HG03432 (cell line): ENCODE data around the gene DGKB.

Source experiments
- ATAC-seq: cut with Tn5 transposase; IDR thresholded peaks from one replicate; pipeline ENCODE4 v1.9.1; 2021; ENCODE audit warnings: mild to moderate bottlenecking, moderate library complexity; ENCODE audit not compliant: unreplicated experiment

The DGKB gene

GRCh38 chr7:14761510-14762296 lies 140.8 kb downstream of the DGKB start:
- ATAC-seq, result no peak

DNA sequence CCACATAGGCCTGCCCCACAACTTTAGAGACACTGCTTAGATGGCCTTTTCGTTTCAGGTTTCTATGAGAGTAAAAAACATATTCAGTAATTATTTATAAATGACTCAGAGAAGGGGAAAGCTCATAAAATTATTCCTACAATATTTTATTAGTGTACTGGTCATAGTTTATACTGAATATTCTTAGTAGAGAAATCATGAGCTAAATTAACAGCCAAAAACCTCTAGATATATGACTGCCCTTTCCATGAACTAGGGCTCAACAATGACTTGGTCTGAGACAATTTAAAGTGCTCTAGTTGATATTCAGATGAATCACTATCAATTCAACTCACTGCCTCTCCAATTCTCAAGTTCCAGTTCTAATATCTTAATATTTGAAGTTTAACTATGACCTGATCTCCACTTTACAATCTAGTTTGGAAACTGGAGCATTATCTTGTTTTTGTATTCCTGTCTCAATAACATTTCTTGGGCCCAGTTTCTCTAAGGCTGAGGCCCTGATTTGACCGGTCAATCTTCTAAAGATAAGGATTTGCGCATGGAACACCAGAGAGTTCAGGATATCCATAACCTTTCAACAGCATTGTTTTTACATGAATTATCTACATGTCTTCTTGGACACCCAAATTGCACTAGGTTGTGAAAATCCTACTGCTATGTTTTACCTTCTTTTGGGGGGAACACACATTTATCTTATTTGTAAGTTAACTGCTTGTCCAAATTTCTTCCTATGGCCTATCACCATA lies 141.6 kb downstream of the DGKB start:
- ATAC-seq, result no peak

- no peak for ATAC-seq
Measured at GRCh38 chr7:14759785-14760184, 142.8 kb downstream of the DGKB start.

DNA sequence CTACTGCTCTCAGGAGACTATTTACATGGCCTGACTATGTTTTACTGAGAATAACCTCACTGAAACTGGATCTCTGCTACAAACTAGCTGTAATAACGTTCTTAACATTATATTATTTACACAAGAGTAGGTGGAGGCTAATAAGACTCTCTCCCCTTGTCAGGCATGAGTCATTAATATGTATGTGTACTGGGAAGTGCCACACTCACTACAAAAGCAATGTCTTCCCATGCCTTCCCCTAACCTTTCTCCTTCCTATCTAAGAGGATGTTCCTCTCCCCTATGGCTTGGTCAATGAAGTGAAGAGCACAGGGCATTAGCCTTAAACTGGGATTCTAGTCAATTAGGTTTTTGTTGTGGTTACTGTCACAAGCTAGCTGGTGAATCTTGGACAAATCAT lies 147.9 kb downstream of the DGKB start:
- no peak for ATAC-seq

GRCh38 chr7:14752301-14752700 lies 150.2 kb downstream of the DGKB start:
- no peak for ATAC-seq

DNA sequence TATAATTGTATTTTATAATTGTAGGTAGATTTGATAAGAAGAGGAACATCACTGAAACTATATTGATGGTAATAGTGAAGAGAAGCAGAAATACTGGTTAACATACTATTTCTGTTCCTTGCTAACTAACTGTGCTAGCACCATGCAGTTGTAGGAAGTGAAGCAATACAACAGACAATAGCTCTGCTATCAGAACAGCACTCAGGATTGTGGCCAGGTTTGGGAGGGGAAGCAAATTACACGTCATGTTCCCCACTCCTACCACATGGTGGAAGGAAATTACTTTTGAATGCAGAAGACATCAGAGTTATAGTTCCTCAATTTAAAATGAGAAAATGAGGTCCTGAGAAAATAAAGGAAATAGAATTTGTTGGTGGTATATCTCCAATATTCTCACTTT lies 151.1 kb downstream of the DGKB start:
- ATAC-seq, result no peak

GRCh38 chr7:14748461-14748860 lies 154.1 kb downstream of the DGKB start:
- no peak for ATAC-seq

GRCh38 chr7:14747701-14748100 lies 154.8 kb downstream of the DGKB start:
- no peak for ATAC-seq

DNA sequence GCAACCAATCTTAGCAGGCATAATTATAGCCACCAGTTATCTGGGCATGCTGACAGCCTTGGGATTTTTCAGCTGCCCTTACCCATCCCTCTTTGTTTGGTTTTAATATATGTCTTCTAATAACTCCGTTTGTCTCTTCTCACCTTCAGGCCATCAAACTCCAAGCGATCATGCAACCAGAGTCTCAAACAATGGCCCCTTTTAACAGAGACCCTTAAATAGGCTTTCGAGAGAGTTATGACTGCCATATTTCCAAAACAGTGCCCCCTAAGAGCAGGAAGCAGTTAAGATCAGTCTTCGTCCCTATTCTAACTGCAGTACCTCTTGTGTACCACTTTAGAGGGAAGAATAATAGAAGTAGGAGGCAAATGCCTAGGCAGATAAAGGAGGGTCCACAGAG lies 157.5 kb downstream of the DGKB start:
- no peak for ATAC-seq

DNA sequence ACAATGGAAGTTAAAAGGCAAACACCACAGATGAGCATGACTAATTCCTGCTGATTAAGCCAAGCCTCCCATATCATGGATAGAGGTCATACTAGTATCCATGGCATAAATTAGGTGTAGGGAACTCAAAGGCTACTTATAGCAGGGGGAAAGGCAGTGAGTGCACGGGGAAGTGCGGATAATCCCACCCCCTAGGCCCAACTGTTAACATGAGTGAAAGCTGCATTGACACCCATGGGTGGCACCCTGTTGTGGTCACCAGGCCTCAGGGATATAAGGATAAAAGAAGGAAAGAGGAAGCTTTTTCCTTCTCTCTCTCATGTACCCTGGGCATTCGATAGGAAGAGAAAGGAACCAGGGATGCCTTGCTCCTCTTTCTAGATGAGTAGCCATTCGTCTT lies 161.9 kb downstream of the DGKB start:
- ATAC-seq, result no peak

DNA sequence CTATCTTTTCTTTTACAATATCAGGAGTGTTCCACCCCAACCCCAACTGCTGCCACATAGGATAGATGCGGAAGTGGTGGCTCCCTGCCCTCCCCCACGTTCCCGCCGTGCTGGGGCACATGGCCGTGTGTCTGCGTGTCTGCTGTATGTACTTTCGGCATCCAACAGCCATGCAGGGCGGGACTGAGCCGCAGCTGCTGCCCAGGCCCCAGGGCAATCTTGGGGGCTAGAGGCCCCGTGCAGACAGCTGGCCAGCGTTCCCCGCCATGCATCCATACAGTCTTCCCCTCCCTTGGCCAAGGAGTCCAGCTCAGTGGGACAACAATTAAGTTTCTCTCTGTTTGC lies 162.7 kb downstream of the DGKB start:
- no peak for ATAC-seq

- ATAC-seq, result no peak
Measured at GRCh38 chr7:14739168-14739840, 163.2 kb downstream of the DGKB start.

DNA sequence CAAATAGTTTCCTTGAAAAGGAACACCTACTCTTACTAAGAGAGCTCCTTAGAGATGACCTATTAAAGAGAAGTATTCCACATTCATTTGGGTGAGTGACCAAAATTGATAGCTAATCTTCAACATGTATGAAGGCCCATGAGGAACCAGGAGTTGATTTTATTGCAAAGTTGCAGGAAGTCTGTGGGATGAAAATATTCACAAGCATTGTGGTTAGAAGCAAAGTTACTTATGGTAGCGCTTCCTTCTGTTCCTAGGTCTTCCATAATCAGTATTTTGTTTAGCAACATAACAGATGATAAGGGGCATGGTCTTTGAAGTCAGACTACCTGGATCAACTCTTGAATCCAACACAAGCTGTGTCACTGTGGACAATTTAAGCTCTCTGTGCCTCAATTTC lies 164.5 kb downstream of the DGKB start:
- no peak for ATAC-seq

DNA sequence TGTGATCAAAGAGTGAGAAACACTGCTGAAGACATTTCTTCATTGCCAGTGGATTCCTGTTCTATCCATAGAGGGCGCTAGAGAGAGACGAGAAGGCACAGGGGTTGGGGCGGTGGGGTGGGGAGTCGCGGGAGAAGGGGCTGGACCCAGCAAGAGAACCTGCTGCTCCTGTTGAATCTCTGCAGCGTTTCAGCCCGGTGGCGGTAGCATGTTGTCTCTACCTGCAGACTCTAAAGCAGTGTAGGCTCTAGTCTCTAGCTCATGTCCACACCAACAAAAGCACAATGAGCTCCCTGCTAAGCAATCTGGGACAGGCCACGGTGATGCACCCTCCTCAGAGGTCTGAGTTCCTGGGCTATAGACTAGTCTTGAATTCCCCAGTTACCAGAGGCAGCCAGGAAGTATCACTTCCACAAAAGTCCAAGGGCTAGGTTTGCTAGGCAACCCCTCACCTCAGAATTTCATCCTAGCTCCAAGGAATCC lies 167.7 kb downstream of the DGKB start:
- ATAC-seq, result no peak

- no peak for ATAC-seq
Measured at GRCh38 chr7:14720785-14721184, 181.8 kb downstream of the DGKB start.

- ATAC-seq, result peak; percentile 26
Measured at GRCh38 chr7:14717816-14718215, 184.7 kb downstream of the DGKB start.

GRCh38 chr7:14717169-14717568 lies 185.4 kb downstream of the DGKB start:
- ATAC-seq, result no peak

DNA sequence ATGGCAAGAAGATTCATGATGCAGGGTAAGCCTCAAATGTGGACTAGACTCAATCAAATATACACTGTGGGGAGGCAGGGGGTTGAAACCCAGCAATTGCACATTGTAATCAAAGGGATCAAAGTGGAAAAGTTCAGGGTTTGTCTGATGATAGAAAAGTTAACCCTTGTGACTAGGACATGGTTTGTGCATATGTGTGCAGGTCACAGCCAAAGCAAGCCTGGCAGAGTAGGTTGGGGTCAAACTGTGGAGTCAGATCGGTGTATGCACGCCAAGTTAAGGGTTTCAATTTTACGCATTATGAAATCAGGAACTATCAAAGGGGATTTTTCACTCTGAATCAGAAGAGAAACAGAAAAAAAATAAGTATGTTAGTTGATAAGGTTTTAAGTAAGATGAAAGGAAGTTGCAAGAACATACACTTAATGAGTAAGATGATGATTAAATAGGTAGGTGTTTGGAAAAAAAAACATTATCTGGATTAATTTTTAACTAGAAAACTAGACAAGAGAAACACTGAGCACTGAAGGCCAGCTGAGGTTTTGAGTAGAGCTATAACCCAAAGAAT lies 188.3 kb downstream of the DGKB start:
- peak; percentile 98 for ATAC-seq

DNA sequence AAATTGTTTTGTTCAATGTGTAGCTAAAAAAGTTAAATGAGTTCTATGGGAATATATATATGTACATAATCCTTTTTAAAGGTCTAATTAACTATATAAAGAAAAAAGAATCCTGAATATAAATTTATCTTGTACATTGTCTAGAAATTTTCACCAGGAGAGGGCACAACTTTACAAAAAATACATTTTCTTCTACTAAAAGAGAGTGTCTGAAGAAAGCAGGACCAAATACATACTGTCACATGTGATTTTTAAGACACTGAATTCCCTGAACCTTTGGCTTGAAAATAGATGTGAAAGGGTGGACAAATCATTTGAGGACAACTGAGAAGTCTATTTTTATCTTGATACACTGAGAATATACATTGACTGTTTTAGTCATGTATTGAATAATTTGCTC lies 204.3 kb downstream of the DGKB start:
- ATAC-seq, result peak; percentile 67

DNA sequence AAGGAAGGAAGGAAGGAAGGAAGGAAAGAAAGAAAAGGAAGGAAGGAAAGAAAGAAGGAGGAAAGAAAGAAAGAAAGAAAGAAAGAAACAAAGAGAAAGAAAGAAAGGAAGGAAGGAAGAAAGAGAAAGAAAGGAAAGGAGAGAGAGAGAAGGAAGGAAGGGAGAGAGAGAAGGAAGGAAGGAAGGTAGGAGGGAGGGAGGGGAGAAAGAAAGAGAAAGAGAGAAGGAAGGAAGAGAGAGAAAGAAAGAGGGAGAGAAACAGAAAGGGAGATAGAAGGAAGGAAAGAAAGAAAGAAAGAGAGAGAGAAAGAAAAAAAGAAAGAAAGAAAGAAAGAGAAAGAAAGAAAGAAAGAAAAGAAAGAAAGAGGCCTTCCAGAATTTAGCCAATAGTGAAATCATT lies 204.9 kb downstream of the DGKB start:
- ATAC-seq, result no peak

DNA sequence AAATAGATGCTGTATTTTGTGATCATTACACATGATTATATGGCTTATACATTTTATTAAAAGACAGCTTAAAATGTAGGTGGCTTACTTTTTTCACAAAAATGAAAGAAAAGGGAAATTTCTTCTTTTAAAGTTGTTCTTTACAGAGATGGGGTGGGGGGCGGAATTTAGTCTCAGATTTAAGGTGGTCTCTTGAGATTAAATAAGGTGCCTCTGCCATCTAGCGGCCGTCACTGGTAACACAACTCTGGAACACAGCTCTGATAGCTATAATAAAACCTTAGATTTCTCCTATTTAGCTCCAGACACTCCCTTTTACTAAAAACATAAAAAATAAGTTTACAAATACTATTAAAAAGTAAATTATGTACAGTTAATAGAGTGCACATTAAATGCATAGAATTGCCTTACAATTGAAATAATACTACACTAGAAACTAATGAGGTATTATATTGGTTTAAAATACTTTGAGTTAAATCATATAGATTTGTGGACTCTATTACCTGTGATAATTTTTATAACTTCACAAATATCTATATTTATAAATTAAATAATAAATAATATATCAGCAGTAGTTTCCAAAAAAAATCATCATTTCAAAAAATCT lies 210.9 kb downstream of the DGKB start:
- peak; percentile 40 for ATAC-seq
